Left lung (tissue), 10 donors: ENCODE results near the gene MED12L. TPM values are rescaled to one million over a fixed set of nuclear protein-coding genes. Genes with fewer than 3 reads are reported as not detected.
A peak's percentile ranks its signal among the peaks of the same experiment; 100 is the strongest.
"Not testable (repeated sequence)": the region's sequence is repeated elsewhere in the genome, so short reads cannot be mapped to it uniquely, and the experiment has no call there.

Source experiments
- ATAC-seq: fragments of 200-7000 bp; cut with Tn5 transposase; one replicate; pipeline ENCODE4 v1.9.1; 2020; ENCODE audit warnings: moderate library complexity
- DNase-seq, 4 donors: peaks; one replicate each; pipeline ENCODE4 v3.0.0-alpha.2; 2013 to 2020
- H3K27ac ChIP-seq, 2 donors: fragments of 200-600 bp; sonication (generic) in 1 of 2; one replicate each; pipeline versions ENCODE4 v1.5.0 to v1.8.0; 2020 to 2021
- H3K27me3 ChIP-seq, 2 donors: fragments of 200-600 bp; sonication (generic) in 1 of 2; one replicate each; pipeline versions ENCODE4 v1.5.0 to v1.8.0; 2020 to 2021
- H3K36me3 ChIP-seq, 2 donors: fragments of 200-600 bp; sonication (generic) in 1 of 2; one replicate each; pipeline versions ENCODE4 v1.5.0 to v1.8.0; 2020 to 2021
- H3K4me1 ChIP-seq, 2 donors: fragments of 200-600 bp; one replicate each; pipeline ENCODE4 v1.8.0; 2021
- H3K4me3 ChIP-seq, 2 donors: fragments of 200-600 bp; sonication (generic) in 1 of 2; one replicate each; pipeline versions ENCODE4 v1.5.0 to v1.8.0; 2020 to 2021; ENCODE audit warnings: mild to moderate bottlenecking in 1 of 2
- H3K9me3 ChIP-seq, 2 donors: fragments of 200-600 bp; sonication (generic) in 1 of 2; one replicate each; pipeline versions ENCODE4 v1.5.0 to v1.8.0; 2020 to 2021
- CTCF ChIP-seq, 2 donors: fragments of 200-600 bp; sonication (generic) in 1 of 2; IDR thresholded peaks; one replicate each; pipeline versions ENCODE4 v1.5.0 to v1.8.0; 2021; ENCODE audit warnings: antibody characterized with exemption in 2 of 2
- intact Hi-C, 2 donors: fragments of 100-400 bp; cut with DNase I; formaldehyde crosslinking; loops; one replicate each; pipeline versions ENCODE4 v1.11.2 to v1.14.2; 2022
- polyA plus RNA-seq, 6 donors: library from polyadenylated mRNA; unstranded; fragments of 120-200 nt; gene quantifications; one replicate each; pipeline ENCODE4 v1.2.1, GENCODE V29; 2013; ENCODE audit not compliant: insufficient read length in 6 of 6
- total RNA-seq, 2 donors: library from RNA; stranded (reverse); fragmentation: NEBNext Ultra II Directional; extraction: Animal tissue kit (Norgen Biotek cat#: 25700); gene quantifications; one replicate each; pipeline ENCODE4 v1.2.1, GENCODE V29; 2021
- donor health status: DM: no; HTN: yes; CAD: no.
- donor health status: DM: no; HTN: no; CAD: no.

MED12L gene
- total and polyA plus RNA-seq, 8 donors: 0.66 to 1.0 (median 0.77) TPM

GRCh38 chr3:151227807-151228665 is 142.6 kb downstream of the MED12L start:
- peak; percentile 96 for ATAC-seq
- TF ChIP-seq CTCF (IDR thresholded peaks at IDR 0.05): peak; percentile 85 to 89
- no peaks in the 10 kb centered on the region for H3K27me3 ChIP-seq
- H3K4me3 ChIP-seq: no peak overlapping the region
- H3K36me3 ChIP-seq: no peaks in the 10 kb centered on the region
- peak overlapping the region in 1 of 2 donors; percentile 51 for H3K27ac ChIP-seq
- peaks cover 0 to 25% of the 10 kb centered on the region in 2 donors for H3K4me1 ChIP-seq
- peak; percentile 63 to 87 (median 79) for DNase-seq
- intact Hi-C loops: loop anchor here in 1 of 2 donors (2.0 kb wide), 1 partner anchor 55 kb away; no protein-coding TSS in a partner anchor
- no peaks in the 10 kb centered on the region for H3K9me3 ChIP-seq

GRCh38 chr3:151228666-151229040 is 143.2 kb downstream of the MED12L start:
- H3K27me3 ChIP-seq: no peaks in the 10 kb centered on the region
- ATAC-seq: no peak
- H3K27ac ChIP-seq: peak overlapping the region in 1 of 2 donors; percentile 51
- H3K36me3 ChIP-seq: no peaks in the 10 kb centered on the region
- H3K9me3 ChIP-seq: no peaks in the 10 kb centered on the region
- intact Hi-C loops: no loop called here
- no peak overlapping the region for H3K4me3 ChIP-seq
- TF ChIP-seq CTCF (IDR thresholded peaks at IDR 0.05): no peak
- peaks cover 0 to 25% of the 10 kb centered on the region in 2 donors for H3K4me1 ChIP-seq
- no peak for DNase-seq

- Histone ChIP-seq H3K36me3 (no peaks in the 10 kb centered on the region), H3K4me1 (peaks cover 0 to 25% of the 10 kb centered on the region in 2 donors), H3K27ac (peak overlapping the region in 1 of 2 donors; percentile 75), H3K9me3 (no peaks in the 10 kb centered on the region), H3K4me3 (no peak overlapping the region), H3K27me3 (no peaks in the 10 kb centered on the region)
- DNase-seq: no peak
- no peak for TF ChIP-seq CTCF (IDR thresholded peaks at IDR 0.05)
- no peak for ATAC-seq
- intact Hi-C loops: no loop called here
Measured at GRCh38 chr3:151230646-151231045, 145.2 kb downstream of the MED12L start.

GRCh38 chr3:151232403-151232802 is 146.9 kb downstream of the MED12L start:
- DNase-seq, H3K27ac ChIP-seq, H3K9me3 ChIP-seq, H3K27me3 ChIP-seq, H3K36me3 ChIP-seq, intact Hi-C loops, ATAC-seq, H3K4me3 ChIP-seq: not testable (repeated sequence)
- peaks cover 0 to 20% of the 10 kb centered on the region in 2 donors for H3K4me1 ChIP-seq

GRCh38 chr3:151232991-151233390 is 147.5 kb downstream of the MED12L start:
- H3K27ac ChIP-seq: no peak overlapping the region
- intact Hi-C loops: no loop called here
- no peak for ATAC-seq
- no peaks in the 10 kb centered on the region for H3K27me3 ChIP-seq
- no peaks in the 10 kb centered on the region for H3K36me3 ChIP-seq
- no peaks in the 10 kb centered on the region for H3K9me3 ChIP-seq
- H3K4me3 ChIP-seq: no peak overlapping the region
- TF ChIP-seq CTCF (IDR thresholded peaks at IDR 0.05): no peak
- H3K4me1 ChIP-seq: peaks cover 0 to 15% of the 10 kb centered on the region in 2 donors
- no peak for DNase-seq
